ENCODE measurements around the gene LPP.

The LPP gene

DNA sequence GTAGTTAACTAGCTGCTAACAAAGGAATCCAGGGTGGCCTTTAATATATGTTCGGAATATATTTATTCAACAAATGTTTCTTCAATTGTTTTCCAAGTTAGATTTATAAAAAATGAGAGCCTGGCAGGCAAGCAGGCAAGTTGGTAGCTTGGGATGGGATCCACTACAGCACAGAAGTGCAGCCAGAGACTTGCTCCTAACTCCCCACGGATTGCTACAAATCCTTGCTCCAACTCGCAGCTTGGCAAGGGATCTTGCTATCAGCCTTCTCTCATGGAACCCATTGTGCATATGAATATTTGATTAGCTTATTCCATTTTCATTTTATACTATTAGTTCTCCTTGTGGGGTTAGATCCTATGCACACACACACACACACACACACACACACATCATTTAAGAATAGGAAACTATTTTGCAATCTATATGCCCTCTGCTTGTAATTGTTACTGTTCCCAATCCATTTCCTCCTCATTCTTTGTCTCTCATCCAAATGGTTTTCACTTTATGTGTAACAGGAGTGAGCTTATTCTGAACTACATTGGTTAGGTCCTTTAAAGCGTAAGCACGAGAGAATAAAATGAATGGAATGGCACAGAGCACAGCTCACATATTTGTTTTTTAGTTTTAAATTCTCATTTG lies 505.6 kb downstream of the LPP start:
- DNase-seq = no peak

DNA sequence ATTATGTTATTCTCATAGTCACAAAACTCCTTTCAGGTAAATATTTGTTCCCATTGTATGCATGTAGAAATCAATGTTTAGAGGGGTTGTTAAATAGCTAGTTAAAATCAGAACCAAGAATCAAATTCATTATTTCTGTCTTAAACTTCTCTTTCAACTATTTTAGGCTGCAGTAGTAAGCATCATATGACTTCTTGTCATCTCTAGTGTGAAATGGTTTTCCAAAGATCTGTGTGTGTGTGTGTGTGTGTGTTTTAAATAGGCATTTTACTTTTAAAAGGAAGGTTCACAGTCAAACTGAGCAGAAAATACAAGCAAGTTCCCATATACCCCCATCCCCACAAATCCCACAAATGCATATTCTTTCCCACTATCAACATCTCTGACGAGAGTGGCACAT lies 506.5 kb downstream of the LPP start:
- no peak for DNase-seq

DNA sequence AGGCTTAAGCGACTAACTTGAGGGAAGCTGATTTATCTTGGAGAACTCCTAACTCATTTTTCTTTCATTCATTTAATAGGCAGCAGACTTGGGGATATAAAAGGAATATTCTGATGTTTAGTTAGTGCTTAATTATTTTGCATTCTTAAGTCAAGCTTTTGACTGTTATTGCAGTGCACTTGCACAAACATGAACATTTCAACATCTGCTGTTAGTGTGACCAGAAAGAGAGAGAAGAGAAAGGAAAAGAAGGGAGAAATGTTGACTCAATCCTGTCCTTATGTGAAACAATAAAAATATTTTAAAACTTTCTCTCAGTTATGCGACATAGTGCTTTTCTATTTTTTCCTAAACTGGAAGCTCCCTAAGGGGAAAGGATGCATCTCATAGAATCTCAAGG lies 507.8 kb downstream of the LPP start:
- no peak for DNase-seq

DNA sequence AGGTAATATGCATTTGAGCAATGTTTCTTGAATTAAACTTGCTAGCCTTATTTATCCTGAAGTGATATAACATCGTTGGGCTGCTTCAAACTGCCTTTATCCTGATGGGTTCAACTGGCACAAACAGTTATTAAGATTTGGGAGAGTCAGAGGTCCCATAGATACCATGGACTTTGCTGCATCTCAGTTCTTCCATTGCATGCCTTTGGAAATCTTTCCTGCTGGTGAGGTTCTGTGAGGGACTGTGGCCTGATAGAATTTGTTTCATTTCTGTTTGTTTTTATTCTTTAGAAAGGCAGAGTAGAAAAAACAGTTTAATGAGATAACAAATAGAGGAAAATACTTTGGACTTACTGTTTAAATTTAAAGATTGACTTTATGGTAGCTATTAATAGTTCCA lies 508.3 kb downstream of the LPP start:
- no peak for DNase-seq

DNA sequence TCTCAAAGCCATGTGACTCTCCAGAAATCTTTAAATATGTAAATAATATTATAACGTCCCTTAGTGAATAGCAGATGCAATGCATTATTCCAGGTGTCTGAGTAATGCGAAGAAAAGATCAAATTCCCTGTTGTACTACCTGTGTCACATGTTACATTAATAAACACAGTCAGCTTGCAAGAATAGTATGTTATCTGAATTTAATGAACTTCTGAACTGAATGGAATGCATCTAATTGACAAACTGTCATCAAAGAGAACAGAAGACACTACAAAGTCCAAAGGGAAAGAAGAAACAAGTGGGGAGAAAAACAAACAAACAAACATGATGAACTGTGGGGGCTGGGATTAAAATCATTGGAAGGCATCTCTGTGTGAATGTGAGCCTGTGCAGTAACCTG lies 508.8 kb downstream of the LPP start:
- no peak for DNase-seq

DNA sequence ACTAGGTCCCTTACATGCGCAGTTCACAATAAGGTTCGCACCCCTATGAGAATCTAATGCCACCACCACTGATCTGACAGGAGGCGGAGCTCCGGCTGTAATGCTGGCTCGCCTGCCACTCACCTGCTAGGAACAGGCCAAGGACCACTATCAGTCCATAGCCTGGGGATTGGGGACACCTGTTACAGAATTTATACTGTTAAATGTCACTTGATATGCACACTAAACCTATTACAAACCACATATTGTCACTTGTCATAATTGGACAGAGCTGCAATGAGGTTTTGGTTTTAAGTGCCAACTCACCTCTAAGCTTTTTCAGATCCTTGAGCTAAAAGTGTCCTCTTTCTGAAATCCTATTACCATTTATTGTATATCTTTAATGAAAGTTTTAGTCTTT lies 509.9 kb downstream of the LPP start:
- no peak for DNase-seq

DNA sequence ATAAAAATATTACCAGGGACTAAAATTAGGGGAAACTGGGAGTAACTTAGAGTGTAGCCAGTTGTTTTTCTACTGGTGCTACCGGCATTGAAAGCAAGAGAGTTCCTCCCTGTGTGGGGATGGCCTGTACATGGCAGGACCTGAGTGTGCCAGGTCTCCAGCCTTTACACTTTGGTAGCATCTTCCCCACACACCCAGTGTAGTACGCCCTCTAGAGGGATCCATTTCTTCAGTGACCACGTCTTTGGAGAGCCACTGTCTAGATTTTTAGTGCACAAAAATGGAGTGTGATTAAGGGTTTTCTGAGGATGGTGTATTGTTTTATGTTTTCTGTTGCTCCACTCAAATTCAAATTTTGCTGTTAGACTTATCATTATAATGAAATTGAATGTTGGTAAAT lies 510.8 kb downstream of the LPP start:
- no peak for DNase-seq

DNA sequence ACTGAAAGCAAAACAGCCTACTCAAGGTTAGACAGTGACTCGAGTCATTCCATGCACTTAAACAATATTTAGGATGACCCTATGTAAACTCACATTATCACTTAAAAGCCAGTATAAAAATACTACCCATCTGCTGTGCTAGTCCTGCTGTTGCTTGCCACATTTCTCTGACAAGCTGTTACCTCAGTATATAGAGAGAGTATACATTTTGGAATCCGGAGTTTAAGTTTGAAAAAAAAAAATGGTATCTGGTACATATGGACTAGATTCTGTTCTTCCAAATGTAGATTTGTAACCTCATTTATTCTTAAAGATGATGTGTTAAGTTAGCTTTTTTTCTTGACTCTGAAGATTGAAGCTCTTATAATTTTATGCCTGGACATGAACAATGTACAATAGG lies 514.0 kb downstream of the LPP start:
- DNase-seq = no peak

DNA sequence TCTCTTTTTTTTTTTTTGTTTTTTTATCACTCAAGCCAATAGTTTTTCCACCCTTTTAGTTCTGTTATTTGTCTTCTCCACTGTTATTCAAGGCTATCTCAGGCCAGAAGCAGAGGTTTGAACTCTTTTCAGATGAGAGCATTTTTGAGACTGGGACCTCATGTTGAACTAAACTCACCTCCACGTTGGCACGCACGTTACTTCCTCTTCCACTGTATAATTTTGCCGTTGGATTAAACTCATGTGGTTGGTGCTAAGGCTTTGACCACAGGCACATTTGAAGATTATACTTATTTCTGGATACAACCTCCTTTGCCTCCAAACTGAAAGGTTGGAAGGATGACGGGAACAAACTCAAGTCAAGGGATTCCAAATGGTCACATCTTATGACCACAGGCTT lies 516.5 kb downstream of the LPP start:
- DNase-seq = no peak

DNA sequence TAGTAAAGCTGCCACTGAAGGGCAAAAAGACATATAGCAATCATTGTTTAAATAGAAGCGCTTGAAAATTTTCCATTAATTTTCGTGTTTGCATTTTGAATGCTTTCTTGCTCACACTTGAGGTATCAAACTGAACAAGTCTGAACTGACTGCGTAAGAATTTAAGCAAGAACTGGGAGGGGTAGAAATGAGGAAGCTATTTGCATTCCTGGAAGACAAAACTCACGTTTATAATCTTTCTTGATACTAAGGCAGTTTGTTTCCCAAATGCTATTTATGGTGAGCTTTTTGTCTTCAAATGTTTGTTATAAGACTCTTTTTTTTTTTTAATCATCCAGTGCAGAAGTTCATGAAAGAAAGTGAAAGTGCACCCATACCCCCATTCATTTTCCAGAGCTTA lies 518.0 kb downstream of the LPP start:
- no peak for DNase-seq

DNA sequence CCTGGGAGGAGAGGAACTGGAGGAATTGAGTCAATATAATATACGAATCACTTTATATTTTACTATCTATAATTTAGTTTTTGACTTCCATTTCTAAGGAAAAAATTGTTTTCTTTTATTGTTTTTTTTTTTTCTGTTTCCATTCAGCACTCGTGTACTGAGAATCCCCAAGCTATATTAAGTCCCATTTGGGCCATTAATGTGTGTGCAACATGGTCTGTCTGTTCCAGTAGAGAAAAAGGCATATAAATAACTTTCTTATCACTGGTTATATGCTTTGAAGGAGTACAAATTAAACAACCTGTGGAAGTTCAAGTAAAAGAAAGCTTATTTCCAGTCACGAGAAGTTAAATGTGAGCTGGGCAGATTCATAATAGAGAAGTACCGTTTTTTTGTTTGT lies 518.9 kb downstream of the LPP start:
- no peak for DNase-seq

DNA sequence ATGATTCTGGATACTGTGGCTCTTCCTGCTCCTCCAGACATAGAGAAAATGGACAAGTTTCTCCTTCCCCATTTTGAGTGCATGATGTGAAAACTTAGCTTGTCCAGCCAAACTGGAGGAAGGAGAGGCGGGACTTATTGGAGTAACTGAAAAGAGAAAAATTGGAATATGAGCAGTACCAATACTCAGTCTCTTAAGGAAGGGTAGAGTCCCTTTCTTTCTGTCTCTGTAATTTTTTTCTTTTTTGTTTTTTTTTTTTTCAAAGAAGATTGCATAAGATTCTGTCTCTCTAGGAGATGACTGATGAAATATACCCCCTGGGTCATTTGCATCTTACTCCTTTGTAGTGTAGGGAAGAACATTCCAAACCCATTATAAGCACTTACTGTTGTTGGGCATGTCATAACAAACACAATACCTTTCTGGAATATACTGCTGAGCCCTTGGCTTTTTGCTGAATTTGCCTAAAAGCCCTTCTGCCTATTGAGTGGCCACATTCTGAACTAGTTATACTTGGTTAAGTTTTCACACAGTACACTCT lies 519.8 kb downstream of the LPP start:
- peak; percentile 89 for DNase-seq

DNA sequence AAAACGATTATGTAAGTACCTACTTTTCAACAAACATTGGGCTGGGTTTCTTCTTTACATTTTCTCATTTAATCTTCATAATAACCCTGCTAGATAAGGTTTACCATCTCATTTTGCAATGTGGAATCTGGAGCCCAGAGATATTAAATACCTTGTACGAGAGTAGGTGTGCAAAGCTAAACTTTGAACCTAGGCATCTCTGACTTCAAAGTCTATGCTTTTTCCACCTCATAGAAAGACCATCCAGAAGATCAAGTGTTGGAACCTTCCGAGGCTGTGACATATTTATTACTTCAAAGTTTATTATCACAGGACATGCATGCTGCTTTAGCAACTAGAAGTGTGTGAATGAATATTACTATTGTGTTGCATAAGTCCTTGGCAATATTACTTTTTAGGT lies 520.6 kb downstream of the LPP start:
- DNase-seq = no peak

DNA sequence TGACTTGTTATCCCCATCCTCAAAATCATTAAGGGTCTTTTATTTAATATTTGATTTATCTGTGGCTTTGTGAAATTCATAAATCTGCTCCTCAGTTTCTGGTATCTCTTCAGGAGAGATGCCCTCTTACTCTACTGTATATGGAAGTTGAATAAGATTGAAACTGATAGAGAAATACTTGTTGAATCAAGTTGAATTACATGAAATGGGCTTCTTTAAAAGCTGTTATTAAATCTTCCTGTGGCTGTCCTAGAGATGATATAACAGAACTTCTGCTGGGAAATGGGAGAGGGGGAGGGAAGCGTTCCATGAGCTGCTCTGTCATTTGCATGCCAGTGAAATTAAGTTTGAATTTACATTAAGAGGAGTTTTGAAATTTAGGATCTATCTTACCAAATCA lies 523.4 kb downstream of the LPP start:
- DNase-seq = no peak

DNA sequence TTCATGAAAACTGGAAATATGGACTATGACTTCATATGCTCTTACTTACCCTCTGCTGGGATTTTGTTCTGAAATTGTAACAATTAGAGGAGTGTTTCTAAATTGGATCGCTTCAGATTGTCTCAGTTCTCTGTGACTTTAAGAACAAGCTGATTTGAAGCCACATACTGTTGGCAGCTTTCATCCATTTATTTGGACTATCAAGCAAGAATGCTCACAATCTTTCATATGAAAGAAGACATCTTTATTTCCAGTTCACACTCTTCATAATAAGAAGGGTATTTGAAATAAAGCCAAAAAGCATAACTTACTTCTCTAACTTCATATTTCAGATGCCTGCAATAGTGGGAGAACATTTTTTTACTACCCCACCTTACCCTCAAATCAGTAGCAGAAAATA lies 526.2 kb downstream of the LPP start:
- DNase-seq = peak; percentile 80

DNA sequence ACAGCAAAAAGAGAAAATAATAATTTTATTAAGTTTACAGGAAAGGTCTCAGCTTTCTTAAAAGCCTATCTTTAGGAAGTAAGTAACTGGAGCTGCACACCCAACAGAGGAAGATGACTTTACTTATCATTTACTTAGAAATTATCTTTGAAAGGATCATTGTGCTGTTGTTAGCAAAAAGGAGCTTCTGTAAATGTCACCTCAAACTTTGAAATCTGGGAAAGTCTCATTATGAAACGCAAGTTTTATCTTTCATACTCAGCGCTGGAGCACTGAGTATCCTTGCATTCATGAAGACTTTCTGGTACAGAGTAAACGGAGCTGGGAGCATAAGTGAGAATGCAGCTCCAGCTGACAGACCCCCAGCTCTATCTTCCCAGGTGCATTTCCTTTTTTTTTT lies 526.6 kb downstream of the LPP start:
- no peak for DNase-seq

DNA sequence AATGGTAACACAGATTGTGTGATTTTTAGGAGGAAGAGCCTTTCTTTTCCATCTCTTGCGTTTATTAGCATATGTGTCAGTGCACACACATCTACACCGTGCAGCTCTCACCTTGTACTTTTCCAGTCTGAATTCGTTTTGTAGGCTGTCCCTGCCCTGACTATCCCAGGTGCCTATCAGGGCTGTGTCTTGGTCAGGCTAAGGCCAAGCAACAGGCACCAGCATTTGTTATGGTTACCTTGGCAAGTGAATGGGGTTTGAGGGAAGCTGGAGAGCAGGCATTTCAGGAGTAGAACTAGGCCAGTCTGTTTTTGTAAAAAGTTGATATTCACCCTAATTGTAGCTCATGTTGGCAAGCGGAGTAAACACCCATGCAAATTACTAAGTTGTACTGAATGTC lies 528.4 kb downstream of the LPP start:
- no peak for DNase-seq

DNA sequence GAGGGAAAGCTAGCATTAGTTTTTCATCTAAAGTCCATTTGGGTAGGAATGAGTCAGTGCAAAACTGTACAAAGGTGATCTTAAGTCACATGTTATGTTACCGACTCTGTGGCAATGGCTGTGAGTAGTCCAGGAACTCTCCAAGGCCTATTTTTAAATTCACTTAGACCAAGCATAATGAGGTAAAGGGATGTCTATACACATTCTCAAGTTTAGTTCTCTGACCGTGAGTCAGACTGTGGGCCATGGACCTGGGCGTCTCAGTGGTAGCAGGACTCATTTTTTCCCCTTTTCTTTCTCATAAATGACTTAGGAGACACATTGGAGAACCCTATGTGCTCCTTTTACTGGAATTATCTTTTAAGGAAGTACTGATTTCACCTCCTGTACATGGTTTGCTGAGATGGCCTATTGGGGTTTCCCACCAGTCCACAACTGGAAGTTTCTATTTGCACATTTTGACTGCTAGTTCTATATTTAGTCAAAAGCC lies 529.1 kb downstream of the LPP start:
- DNase-seq = peak; percentile 66

DNA sequence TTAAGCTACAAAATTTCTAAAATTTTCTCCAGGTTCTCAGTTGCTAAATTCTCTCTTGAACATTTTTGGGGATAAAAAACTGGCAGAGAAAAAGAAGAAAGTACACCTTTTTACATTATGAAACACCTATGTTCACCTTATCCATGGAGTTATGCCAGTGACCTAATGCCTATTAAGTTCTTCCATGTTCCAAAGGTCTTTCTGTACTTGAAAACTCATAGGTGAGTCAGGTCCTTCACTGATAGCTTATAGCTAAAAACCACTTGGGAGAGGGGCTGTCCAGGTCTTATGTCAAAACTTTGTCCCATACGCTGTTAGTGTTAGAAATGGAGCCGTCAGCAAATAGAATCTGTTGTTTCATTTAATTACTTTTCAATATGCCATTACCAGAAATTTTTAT lies 530.3 kb downstream of the LPP start:
- DNase-seq = no peak

DNA sequence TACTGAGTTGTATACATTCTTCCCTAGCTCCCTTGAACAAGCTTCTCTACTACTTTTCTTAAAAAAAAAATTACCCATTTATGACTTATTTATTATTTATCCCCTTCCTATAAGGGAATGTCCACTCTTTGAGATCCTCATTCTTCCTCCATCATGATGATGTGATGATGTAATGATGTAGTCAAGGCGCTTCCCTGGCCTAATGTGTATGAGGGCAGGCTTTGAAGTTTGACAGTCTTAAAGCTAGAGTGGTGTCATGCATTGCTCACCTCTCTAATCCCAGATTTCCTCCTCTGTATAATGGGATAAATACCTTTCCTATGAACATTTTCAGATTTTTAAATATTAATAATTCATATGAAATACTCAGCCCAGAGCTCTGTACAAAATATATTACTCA lies 531.8 kb downstream of the LPP start:
- no peak for DNase-seq

DNA sequence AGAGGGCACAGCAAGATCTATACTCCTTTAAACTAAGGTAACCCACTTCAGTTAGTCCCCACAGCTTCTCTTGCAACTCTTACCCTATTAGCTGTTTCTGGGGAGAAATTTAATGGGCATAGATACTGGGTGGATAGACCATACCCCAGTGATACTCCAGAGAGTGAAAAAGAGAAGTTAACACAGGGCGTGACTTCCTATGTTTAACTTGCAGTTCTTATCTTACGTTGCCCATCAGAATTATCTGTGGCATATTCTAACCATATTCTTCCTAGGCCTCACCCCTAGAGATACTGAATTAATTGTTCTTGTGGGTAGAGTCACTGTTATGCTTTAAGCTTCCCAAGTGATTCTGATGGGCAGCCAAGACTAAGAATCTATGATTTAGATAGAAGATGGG lies 532.4 kb downstream of the LPP start:
- no peak for DNase-seq

DNA sequence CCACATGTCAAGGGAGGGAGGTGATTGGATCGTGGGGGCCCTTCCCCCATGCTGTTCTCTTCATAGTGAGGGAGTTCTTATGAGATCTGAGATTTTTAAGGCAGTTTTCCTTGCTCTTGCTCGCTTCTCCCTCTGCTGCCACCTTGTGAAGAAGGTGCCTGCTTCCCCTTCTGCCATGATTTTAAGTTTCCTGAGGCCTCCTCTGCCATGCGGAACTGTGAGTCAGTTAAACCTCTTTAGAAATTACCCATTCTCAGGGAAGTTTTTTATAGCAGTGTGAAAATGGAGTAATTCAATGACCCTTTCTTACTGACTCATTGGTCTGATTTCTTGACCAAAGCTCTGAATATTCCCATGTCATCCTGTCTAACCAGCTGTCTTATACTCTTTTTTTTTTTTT lies 533.4 kb downstream of the LPP start:
- peak; percentile 54 for DNase-seq

DNA sequence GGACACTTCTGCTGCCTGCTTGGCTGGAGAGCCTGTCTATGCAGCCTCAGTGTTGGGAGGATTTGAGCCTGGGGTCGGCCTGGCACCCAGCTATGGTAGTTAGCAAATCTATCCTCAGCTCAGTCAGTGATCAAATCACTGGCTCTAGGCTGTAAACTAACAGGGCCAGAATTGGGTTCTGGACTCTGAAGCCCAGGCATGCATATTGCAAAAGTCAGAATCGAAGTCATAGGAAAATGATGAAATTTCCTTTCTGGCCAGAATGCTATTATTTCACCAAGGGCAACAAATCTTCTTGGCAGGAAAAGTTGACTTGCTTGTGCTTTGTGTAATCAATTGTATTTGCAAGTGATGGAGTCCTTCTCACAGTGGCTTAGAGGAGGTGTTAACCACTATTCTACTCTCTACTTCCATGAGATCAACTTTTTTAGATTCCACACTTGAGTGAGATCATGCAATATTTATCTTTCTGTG lies 535.2 kb downstream of the LPP start:
- DNase-seq = peak; percentile 86

DNA sequence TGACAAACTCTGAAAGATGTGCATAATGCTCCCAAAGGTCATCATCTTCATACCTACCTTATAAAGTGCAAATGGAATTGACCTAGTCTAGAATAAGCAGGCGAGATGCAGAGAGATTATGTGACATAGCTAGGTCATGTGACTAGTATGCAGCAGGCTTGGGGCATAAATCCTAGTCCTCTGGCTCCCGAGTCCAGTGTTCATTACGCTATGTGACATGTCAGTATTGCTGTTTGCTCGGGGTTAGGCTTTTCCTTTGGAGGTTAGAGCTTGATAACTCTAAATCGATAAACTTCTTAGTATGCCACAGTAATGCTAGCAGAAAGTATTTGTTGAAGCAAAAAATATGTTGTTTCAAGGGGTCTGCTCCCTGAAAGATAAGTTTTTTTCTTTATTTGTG lies 536.1 kb downstream of the LPP start:
- no peak for DNase-seq

DNA sequence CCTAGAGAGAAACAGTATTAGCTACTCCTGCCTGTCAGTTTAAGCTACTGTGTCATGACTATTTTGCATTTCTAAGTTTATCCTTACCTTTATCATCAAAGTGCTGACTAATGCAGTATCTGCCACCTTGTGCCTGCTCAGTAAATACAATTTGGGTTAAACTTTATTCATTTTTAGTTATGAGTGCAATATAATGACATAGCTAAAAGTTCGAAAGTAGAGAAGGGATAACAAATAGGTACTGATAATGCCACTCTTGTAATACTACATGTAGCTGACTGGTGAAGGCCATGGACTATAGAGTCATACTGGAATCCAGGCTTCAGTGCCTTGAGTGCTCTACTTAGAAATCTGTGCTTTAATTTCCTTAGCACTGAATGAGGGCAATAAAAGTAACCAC lies 537.0 kb downstream of the LPP start:
- no peak for DNase-seq
